Neuronal stem cell (in vitro differentiated cells): ENCODE data around the gene NEBL.

Source experiments
- DNase-seq: peaks from one replicate; pipeline ENCODE4 v3.0.0-alpha.2; 2013; ENCODE audit warnings: low spot score
- H2AFZ ChIP-seq: one replicate; pipeline ENCODE4 v1.6.1; 2013; ENCODE audit warnings: mild to moderate bottlenecking, low read length, inconsistent platforms
- H2AK5ac ChIP-seq: 2 replicates; pipeline ENCODE4 v1.6.1; 2013; ENCODE audit warnings: low read depth, mild to moderate bottlenecking, inconsistent platforms, low read length, moderate library complexity, mixed read lengths
- H2BK120ac ChIP-seq: 2 replicates; pipeline ENCODE4 v1.6.1; 2013; ENCODE audit warnings: low read depth, mild to moderate bottlenecking, inconsistent platforms, low read length, moderate library complexity, mixed read lengths
- H2BK12ac ChIP-seq: one replicate; pipeline ENCODE4 v1.6.1; 2013; ENCODE audit warnings: low read length, inconsistent platforms
- H2BK15ac ChIP-seq: 2 replicates; pipeline ENCODE4 v1.6.1; 2013; ENCODE audit warnings: mild to moderate bottlenecking, low read length, inconsistent platforms, mixed read lengths
- H2BK5ac ChIP-seq: one replicate; pipeline ENCODE4 v1.6.1; 2013; ENCODE audit warnings: inconsistent platforms, mild to moderate bottlenecking, low read length, moderate library complexity
- H3K14ac ChIP-seq: one replicate; pipeline ENCODE4 v1.6.1; 2013; ENCODE audit warnings: low read length, inconsistent platforms
- H3K18ac ChIP-seq: 2 replicates; pipeline ENCODE4 v1.6.1; 2013; ENCODE audit warnings: low read length, inconsistent platforms
- H3K23ac ChIP-seq: 2 replicates; pipeline ENCODE4 v1.6.1; 2013; ENCODE audit warnings: low read depth, mild to moderate bottlenecking, mixed read lengths, low read length, inconsistent platforms; ENCODE audit not compliant: poor library complexity
- H3K27ac ChIP-seq: replicated peaks from 3 replicates; pipeline ENCODE4 v1.5.1; 2013; ENCODE audit warnings: low read length, inconsistent platforms
- H3K27me3 ChIP-seq, 3 experiments: 2 replicates each; pipeline ENCODE4 v1.6.1; 2013; ENCODE audit warnings: low read length in 3 of 3, mild to moderate bottlenecking in 2 of 3, inconsistent platforms in 1 of 3, low read depth in 1 of 3, mixed read lengths in 1 of 3, moderate library complexity in 1 of 3; ENCODE audit not compliant: control insufficient read depth in 3 of 3, insufficient read depth in 3 of 3
- H3K36me3 ChIP-seq, 2 donors: replicated peaks in 1 of 2; 2 replicates each; pipeline ENCODE4 v1.6.1; 2013; ENCODE audit warnings: low read length in 2 of 2; ENCODE audit not compliant: control insufficient read depth in 2 of 2, insufficient read depth in 2 of 2
- H3K4ac ChIP-seq: 2 replicates; pipeline ENCODE4 v1.6.1; 2013; ENCODE audit warnings: inconsistent platforms, mild to moderate bottlenecking, low read length, moderate library complexity
- H3K4me1 ChIP-seq, 2 donors: 1 replicate in 1 of 2; 2 replicates in 1 of 2; pipeline ENCODE4 v1.6.1; 2013; ENCODE audit warnings: low read length in 2 of 2, low read depth in 1 of 2; ENCODE audit not compliant: control insufficient read depth in 2 of 2, insufficient read depth in 1 of 2
- H3K4me2 ChIP-seq: one replicate; pipeline ENCODE4 v1.6.1; 2013; ENCODE audit warnings: mild to moderate bottlenecking, low read length, inconsistent platforms; ENCODE audit not compliant: insufficient read depth, poor library complexity, severe bottlenecking
- H3K4me3 ChIP-seq, 2 donors: 2 replicates each; pipeline ENCODE4 v1.5.1; 2013; ENCODE audit warnings: low read length in 2 of 2, mild to moderate bottlenecking in 2 of 2, inconsistent platforms in 1 of 2, moderate library complexity in 1 of 2
- H3K79me1 ChIP-seq: one replicate; pipeline ENCODE4 v1.6.1; 2013; ENCODE audit warnings: low read depth, mild to moderate bottlenecking, inconsistent platforms, low read length, moderate library complexity
- H3K9ac ChIP-seq: one replicate; pipeline ENCODE4 v1.6.1; 2013; ENCODE audit warnings: mild to moderate bottlenecking, low read depth, low read length, inconsistent platforms; ENCODE audit not compliant: poor library complexity
- H3K9me3 ChIP-seq, 2 donors: replicated peaks in 1 of 2; 2 replicates each; pipeline versions ENCODE3 to v1.6.1; 2013; ENCODE audit warnings: low read length in 2 of 2, mild to moderate bottlenecking in 2 of 2, inconsistent platforms in 1 of 2, low read depth in 1 of 2, mixed read lengths in 1 of 2, moderate library complexity in 1 of 2; ENCODE audit not compliant: control insufficient read depth in 2 of 2, insufficient read depth in 1 of 2
- H4K8ac ChIP-seq: one replicate; pipeline ENCODE4 v1.6.1; 2013; ENCODE audit warnings: low read depth, mild to moderate bottlenecking, inconsistent platforms, low read length, moderate library complexity
- H4K91ac ChIP-seq: one replicate; pipeline ENCODE4 v1.6.1; 2013; ENCODE audit warnings: low read length, low read depth, mild to moderate bottlenecking, inconsistent platforms; ENCODE audit not compliant: poor library complexity
- WGBS, 2 donors: extraction: QIAGEN DNeasy Blood & Tissue Kit; methylation state at CpG; one replicate each; pipeline ENCODE4 v1.1.7; 2013; ENCODE audit warnings: missing lambda C conversion rate in 2 of 2, mixed read lengths in 1 of 2; ENCODE audit not compliant: insufficient read length in 2 of 2, insufficient replicate concordance in 1 of 2; ENCODE audit errors: extremely low coverage in 2 of 2; 5-methylcytosine and 5-hydroxymethylcytosine counted together

Gene NEBL

DNA sequence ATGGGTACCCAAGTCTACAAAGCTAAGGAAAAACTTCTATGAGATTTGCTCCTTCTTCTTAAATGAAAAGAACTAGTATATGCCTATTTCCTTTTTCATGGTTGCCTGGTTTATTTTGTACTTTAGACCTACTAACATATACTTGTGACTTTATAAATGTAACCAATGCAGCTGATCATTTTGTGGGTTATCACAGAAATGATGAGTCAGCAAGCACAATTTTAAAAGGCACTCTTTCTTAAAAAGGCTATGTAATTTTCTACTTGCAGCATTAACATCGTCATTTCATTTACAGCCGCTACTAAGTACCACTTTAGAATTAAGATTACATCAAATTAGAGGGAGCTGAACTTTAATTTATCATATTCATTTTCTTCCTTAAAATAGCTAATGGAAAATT, 13.6 kb downstream of the NEBL start:
- peaks cover 0 to 3% of the 10 kb centered on the region in 2 donors for H3K36me3 ChIP-seq
- no peak overlapping the region for H3K27ac ChIP-seq
- no peaks in the 10 kb centered on the region for H3K27me3 ChIP-seq
- no peak overlapping the region for H3K18ac ChIP-seq
- H3K14ac ChIP-seq: no peak overlapping the region
- H2AK5ac ChIP-seq: no peak overlapping the region
- no peak overlapping the region for H3K4me3 ChIP-seq
- H4K91ac ChIP-seq: no peak overlapping the region
- H3K79me1 ChIP-seq: no peaks in the 10 kb centered on the region
- WGBS, 2 donors: no CpG with 5 or more reads among the region's 2 CpGs
- no peak overlapping the region for H3K4ac ChIP-seq
- peaks cover 0 to 2% of the 10 kb centered on the region in 2 donors for H3K4me1 ChIP-seq
- no peak overlapping the region for H3K4me2 ChIP-seq
- no peak for DNase-seq
- no peak overlapping the region for H2BK15ac ChIP-seq
- no peaks in the 10 kb centered on the region for H3K9me3 ChIP-seq
- no peak overlapping the region for H4K8ac ChIP-seq
- H3K9ac ChIP-seq: no peak overlapping the region
- H2BK12ac ChIP-seq: no peak overlapping the region
- no peak overlapping the region for H2BK5ac ChIP-seq
- no peak overlapping the region for H2BK120ac ChIP-seq
- H2AFZ ChIP-seq: no peak overlapping the region
- no peak overlapping the region for H3K23ac ChIP-seq

GRCh38 chr10:20882091-20882490, 15.0 kb downstream of the NEBL start:
- Histone ChIP-seq H3K4me1 (peaks cover 0 to 2% of the 10 kb centered on the region in 2 donors), H3K79me1 (no peaks in the 10 kb centered on the region), H4K8ac (no peak overlapping the region), H3K23ac (no peak overlapping the region), H3K14ac (no peak overlapping the region), H3K18ac (no peak overlapping the region), H2AK5ac (no peak overlapping the region), H2BK120ac (no peak overlapping the region), H3K36me3 (peaks cover 0 to 3% of the 10 kb centered on the region in 2 donors), H3K4me3 (no peak overlapping the region), H3K9ac (no peak overlapping the region), H3K4me2 (no peak overlapping the region), H3K27ac (no peak overlapping the region), H2AFZ (no peak overlapping the region), H3K27me3 (no peaks in the 10 kb centered on the region), H2BK12ac (no peak overlapping the region), H4K91ac (no peak overlapping the region), H2BK5ac (no peak overlapping the region), H2BK15ac (no peak overlapping the region), H3K9me3 (no peaks in the 10 kb centered on the region), H3K4ac (no peak overlapping the region)
- no peak for DNase-seq
- no CpG with 5 or more reads among the region's 2 CpGs for WGBS, 2 donors

DNA sequence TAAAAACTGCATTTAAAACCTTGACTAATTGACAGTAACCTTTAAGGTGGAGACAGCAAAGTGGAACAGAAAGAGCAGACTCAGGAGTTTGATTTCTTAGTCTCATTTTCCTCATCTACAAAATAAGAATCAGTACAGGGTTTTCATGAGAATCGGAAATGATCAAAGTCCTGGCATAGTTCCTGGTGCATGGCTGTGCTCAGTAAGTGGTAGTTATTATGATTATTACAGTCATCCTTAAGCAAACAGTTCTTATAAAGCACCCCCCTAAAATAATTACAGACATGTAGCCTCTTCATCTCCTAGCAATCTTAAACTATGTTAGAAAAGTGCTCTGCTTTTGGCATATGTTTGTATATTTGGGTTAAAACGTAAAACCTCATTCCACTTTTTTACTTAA, 18.0 kb downstream of the NEBL start:
- no peak for DNase-seq
- no peak overlapping the region for H3K18ac ChIP-seq
- no peak overlapping the region for H4K8ac ChIP-seq
- no peak overlapping the region for H2BK120ac ChIP-seq
- no peak overlapping the region for H3K9ac ChIP-seq
- WGBS, 2 donors: no CpG with 5 or more reads among the region's 2 CpGs
- no peaks in the 10 kb centered on the region for H3K79me1 ChIP-seq
- H2BK5ac ChIP-seq: no peak overlapping the region
- H3K14ac ChIP-seq: no peak overlapping the region
- H3K36me3 ChIP-seq: peaks cover 0 to 3% of the 10 kb centered on the region in 2 donors
- H3K4ac ChIP-seq: no peak overlapping the region
- no peak overlapping the region for H3K23ac ChIP-seq
- H2BK12ac ChIP-seq: no peak overlapping the region
- no peak overlapping the region for H2AFZ ChIP-seq
- no peak overlapping the region for H2BK15ac ChIP-seq
- H3K27me3 ChIP-seq: no peaks in the 10 kb centered on the region
- H3K4me3 ChIP-seq: no peak overlapping the region
- H2AK5ac ChIP-seq: no peak overlapping the region
- no peak overlapping the region for H3K27ac ChIP-seq
- no peak overlapping the region for H4K91ac ChIP-seq
- H3K4me1 ChIP-seq: no peaks in the 10 kb centered on the region
- H3K4me2 ChIP-seq: no peak overlapping the region
- H3K9me3 ChIP-seq: no peaks in the 10 kb centered on the region

DNA sequence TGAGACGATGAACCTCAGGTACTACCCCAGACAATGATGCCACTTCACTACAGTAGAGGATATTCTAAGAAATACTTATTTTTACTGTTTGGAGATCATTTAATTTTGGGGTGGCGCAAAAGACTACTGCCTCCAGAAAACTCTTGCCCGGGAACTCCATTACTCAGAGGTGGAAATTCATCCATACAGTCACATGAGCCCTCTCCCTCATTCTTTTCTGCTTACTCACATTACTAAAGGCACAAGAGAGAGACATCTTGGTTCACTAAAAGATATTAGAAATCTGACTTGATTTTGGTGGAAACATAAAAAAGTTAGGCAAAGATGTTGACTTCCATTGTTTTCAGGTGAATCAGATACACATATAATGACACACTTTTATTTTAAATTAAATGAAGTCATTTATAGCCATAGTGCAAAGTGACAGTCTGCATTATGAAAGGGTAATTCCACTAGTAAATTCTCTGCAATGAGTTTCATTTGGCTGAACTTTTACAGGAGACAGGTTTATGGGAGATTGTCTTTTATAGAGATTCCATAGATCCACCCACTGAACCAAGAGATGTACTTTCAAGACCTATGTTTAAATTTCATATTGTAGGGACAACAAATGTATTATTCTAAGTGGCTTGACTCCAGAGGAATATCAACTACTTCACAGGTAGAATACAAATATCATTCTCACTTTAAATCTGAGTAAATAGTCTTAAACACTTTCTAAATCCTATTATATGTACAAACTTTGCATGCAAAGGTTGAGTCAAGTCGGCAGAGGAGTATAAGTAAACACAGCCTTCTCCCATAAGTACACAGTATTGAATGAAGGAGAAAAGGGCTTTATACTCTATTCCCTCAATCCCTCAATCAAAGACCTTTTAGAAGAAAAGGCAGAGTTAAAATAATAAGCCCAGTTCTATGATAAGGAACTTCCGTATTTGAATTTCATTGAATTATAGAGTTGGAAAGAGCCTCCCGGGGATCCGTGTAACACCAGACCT, 18.8 kb downstream of the NEBL start:
- Histone ChIP-seq H3K14ac (no peak overlapping the region), H4K8ac (no peak overlapping the region), H3K4ac (no peak overlapping the region), H3K27ac (no peak overlapping the region), H3K4me2 (no peak overlapping the region), H3K18ac (no peak overlapping the region), H3K9me3 (no peaks in the 10 kb centered on the region), H3K9ac (no peak overlapping the region), H2BK15ac (no peak overlapping the region), H3K4me3 (no peak overlapping the region), H2AFZ (no peak overlapping the region), H3K36me3 (peaks cover 0 to 3% of the 10 kb centered on the region in 2 donors), H3K23ac (no peak overlapping the region), H3K79me1 (no peaks in the 10 kb centered on the region), H4K91ac (no peak overlapping the region), H2BK120ac (no peak overlapping the region), H2AK5ac (no peak overlapping the region), H3K4me1 (no peaks in the 10 kb centered on the region), H2BK5ac (no peak overlapping the region), H3K27me3 (no peaks in the 10 kb centered on the region), H2BK12ac (no peak overlapping the region)
- no peak for DNase-seq
- WGBS, 2 donors: no CpG with 5 or more reads among the region's 7 CpGs
